ENCODE data around the gene RNF126. TPM values are rescaled to one million over a fixed set of nuclear protein-coding genes. Genes with fewer than 3 reads are reported as not detected.
"Not testable (repeated sequence)": the region's sequence is repeated elsewhere in the genome, so short reads cannot be mapped to it uniquely, and the experiment has no call there.

RNF126 gene
- total RNA-seq, 1 donor from 2014 or later: 58.3 TPM

DNA sequence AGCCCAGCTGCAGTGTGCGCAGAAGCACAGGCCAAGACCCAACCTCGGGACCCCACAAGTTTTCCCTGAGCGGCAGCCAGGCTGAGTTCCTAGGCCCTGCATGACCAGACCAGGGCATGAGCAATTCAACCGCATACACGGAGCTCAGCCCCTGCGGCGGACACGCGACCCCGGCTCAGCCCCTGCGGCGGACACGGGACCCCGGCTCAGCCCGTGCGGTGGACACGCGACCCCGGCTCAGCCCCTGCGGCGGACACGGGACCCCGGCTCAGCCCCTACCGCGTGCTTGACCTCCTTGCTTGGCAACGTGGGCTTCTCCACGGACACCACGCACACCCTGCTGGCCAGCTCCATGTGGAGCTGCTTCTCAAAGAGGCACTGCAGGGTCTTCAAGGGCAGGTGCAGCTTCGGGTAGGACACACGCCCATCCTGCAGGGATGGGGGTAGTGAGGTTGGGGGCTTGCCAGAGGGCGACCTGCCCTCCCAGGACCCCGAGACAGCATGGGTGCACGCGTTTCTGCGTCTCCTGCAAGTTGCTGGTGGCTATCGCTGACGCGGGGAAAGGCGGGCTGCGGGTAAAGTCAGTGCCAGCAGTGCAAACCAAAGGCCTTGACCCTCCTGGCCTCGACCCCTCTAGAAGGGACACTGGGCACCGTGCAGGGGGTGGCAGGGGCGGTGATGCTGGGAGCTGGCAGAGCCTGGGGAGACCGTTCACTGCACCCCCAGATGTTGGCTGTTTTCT is 39.7 kb downstream of the RNF126 start:
- Histone ChIP-seq H3K4me3 (ENCODE audit: insufficient read depth, low read depth, low read length) (no peak overlapping the region), H2AFZ (ENCODE audit: low read depth, low read length) (no peak overlapping the region), H3K79me2 (ENCODE audit: insufficient read depth, low read length) (peaks cover 5% of the 10 kb centered on the region), H3K9ac (ENCODE audit: low read length) (peak overlapping the region; percentile 80), H3K27me3 (ENCODE audit: insufficient read depth, low read length) (no peaks in the 10 kb centered on the region), H3K4me1 (ENCODE audit: insufficient read depth, low read length) (peaks cover 19% of the 10 kb centered on the region), H3K9me3 (ENCODE audit: insufficient read depth, low read depth, low read length) (no peaks in the 10 kb centered on the region), H4K20me1 (ENCODE audit: insufficient read depth, low read length) (peaks cover 5% of the 10 kb centered on the region), H3K4me2 (ENCODE audit: low read length) (peak overlapping the region; percentile 71), H3K36me3 (ENCODE audit: insufficient read depth, low read length) (no peaks in the 10 kb centered on the region), H3K27ac (ENCODE audit: low read depth, low read length) (peak overlapping the region; percentile 89)
- H3K27me3 Mint-ChIP-seq (ENCODE audit: low read depth, unreplicated experiment): no peaks in the 10 kb centered on the region
- no peak overlapping the region for H3K4me3 Mint-ChIP-seq (ENCODE audit: unreplicated experiment)
- DNase-seq (ENCODE audit: low read depth) (no peak), FAIRE-seq (no peak)
- no peak for TF ChIP-seq EZH2 (IDR thresholded peaks at IDR 0.05; ENCODE audit: insufficient read depth, low read length)
- TF ChIP-seq, protein P1, sequence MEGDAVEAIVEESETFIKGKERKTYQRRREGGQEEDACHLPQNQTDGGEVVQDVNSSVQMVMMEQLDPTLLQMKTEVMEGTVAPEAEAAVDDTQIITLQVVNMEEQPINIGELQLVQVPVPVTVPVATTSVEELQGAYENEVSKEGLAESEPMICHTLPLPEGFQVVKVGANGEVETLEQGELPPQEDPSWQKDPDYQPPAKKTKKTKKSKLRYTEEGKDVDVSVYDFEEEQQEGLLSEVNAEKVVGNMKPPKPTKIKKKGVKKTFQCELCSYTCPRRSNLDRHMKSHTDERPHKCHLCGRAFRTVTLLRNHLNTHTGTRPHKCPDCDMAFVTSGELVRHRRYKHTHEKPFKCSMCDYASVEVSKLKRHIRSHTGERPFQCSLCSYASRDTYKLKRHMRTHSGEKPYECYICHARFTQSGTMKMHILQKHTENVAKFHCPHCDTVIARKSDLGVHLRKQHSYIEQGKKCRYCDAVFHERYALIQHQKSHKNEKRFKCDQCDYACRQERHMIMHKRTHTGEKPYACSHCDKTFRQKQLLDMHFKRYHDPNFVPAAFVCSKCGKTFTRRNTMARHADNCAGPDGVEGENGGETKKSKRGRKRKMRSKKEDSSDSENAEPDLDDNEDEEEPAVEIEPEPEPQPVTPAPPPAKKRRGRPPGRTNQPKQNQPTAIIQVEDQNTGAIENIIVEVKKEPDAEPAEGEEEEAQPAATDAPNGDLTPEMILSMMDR (IDR thresholded peaks at IDR 0.05; ENCODE audit: insufficient read depth, low read depth, low read length): no peak
- no peaks in the 10 kb centered on the region for H3K9me3 Mint-ChIP-seq (ENCODE audit: unreplicated experiment)
- H3K36me3 Mint-ChIP-seq (ENCODE audit: low read depth, unreplicated experiment): peaks cover 6% of the 10 kb centered on the region
- peaks cover 8% of the 10 kb centered on the region for H3K4me1 Mint-ChIP-seq (ENCODE audit: low read depth, unreplicated experiment)
- no peak overlapping the region for H3K27ac Mint-ChIP-seq (ENCODE audit: unreplicated experiment)

DNA sequence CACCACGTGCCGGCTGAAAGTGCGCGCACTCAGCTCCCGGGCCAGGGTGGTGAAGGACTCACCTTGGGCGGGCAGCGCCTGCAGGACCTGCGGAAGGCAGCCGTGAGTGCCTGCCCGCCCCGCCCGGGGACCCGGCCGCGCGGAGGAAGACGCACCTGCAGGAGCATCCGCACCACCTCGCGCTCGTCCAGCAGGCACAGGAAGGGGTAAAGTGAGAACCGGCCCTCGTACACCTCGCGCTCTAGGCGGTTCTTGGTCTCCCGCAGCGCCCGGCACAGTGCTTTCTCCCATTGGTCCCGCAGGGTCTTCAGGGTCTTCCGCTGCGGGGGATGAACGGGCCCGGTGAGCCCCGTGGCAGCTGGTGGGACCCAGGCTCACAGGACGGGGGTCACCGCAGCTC is 40.3 kb downstream of the RNF126 start:
- FAIRE-seq: no peak
- TF ChIP-seq EZH2 (IDR thresholded peaks at IDR 0.05; ENCODE audit: insufficient read depth, low read length): no peak
- TF ChIP-seq, protein P1 (IDR thresholded peaks at IDR 0.05; ENCODE audit: insufficient read depth, low read depth, low read length): no peak
- H3K9me3 Mint-ChIP-seq (ENCODE audit: unreplicated experiment): no peaks in the 10 kb centered on the region
- H3K27me3 Mint-ChIP-seq (ENCODE audit: low read depth, unreplicated experiment): no peaks in the 10 kb centered on the region
- no peak overlapping the region for H3K4me2 ChIP-seq (ENCODE audit: low read length)
- DNase-seq (ENCODE audit: low read depth): no peak
- H3K27ac Mint-ChIP-seq (ENCODE audit: unreplicated experiment): no peak overlapping the region
- H3K36me3 Mint-ChIP-seq (ENCODE audit: low read depth, unreplicated experiment): peaks cover 6% of the 10 kb centered on the region
- no peaks in the 10 kb centered on the region for H3K79me2 ChIP-seq (ENCODE audit: insufficient read depth, low read length)
- peaks cover 5% of the 10 kb centered on the region for H4K20me1 ChIP-seq (ENCODE audit: insufficient read depth, low read length)
- no peaks in the 10 kb centered on the region for H3K27me3 ChIP-seq (ENCODE audit: insufficient read depth, low read length)
- peaks cover 8% of the 10 kb centered on the region for H3K4me1 Mint-ChIP-seq (ENCODE audit: low read depth, unreplicated experiment)
- H3K9ac ChIP-seq (ENCODE audit: low read length): no peak overlapping the region
- no peak overlapping the region for H2AFZ ChIP-seq (ENCODE audit: low read depth, low read length)
- no peaks in the 10 kb centered on the region for H3K36me3 ChIP-seq (ENCODE audit: insufficient read depth, low read length)
- peak overlapping the region; percentile 89 for H3K27ac ChIP-seq (ENCODE audit: low read depth, low read length)
- no peaks in the 10 kb centered on the region for H3K9me3 ChIP-seq (ENCODE audit: insufficient read depth, low read depth, low read length)
- no peak overlapping the region for H3K4me3 Mint-ChIP-seq (ENCODE audit: unreplicated experiment)
- H3K4me1 ChIP-seq (ENCODE audit: insufficient read depth, low read length): peaks cover 19% of the 10 kb centered on the region
- no peak overlapping the region for H3K4me3 ChIP-seq (ENCODE audit: insufficient read depth, low read depth, low read length)

DNA sequence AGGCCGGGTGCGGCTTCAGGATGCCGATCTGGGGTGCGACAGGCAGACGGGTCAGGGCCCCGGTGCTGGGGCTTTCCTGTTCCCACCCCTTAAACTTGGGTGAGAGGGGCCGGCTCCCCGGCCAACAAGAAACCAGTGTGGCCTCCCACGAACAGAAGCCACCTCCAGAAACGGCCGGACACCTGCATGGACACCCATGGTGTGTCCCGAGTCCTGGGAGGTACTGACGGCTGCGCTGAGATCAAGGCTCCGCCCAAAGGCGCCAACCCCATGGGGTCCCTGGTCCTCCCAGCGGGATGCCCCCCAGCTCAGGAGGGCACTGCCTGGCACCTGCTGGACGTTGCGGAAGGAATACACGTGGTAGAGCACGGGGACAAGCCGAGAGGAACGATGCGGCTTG is 41.2 kb downstream of the RNF126 start:
- H3K27me3 ChIP-seq (ENCODE audit: insufficient read depth, low read length): no peaks in the 10 kb centered on the region
- no peaks in the 10 kb centered on the region for H3K9me3 Mint-ChIP-seq (ENCODE audit: unreplicated experiment)
- no peak overlapping the region for H3K4me3 ChIP-seq (ENCODE audit: insufficient read depth, low read depth, low read length)
- peaks cover 8% of the 10 kb centered on the region for H3K36me3 Mint-ChIP-seq (ENCODE audit: low read depth, unreplicated experiment)
- H3K27ac ChIP-seq (ENCODE audit: low read depth, low read length): no peak overlapping the region
- peaks cover 8% of the 10 kb centered on the region for H3K4me1 Mint-ChIP-seq (ENCODE audit: low read depth, unreplicated experiment)
- no peaks in the 10 kb centered on the region for H3K36me3 ChIP-seq (ENCODE audit: insufficient read depth, low read length)
- TF ChIP-seq, protein P1 (IDR thresholded peaks at IDR 0.05; ENCODE audit: insufficient read depth, low read depth, low read length): no peak
- TF ChIP-seq EZH2 (IDR thresholded peaks at IDR 0.05; ENCODE audit: insufficient read depth, low read length): no peak
- H2AFZ ChIP-seq (ENCODE audit: low read depth, low read length): no peak overlapping the region
- peaks cover 5% of the 10 kb centered on the region for H4K20me1 ChIP-seq (ENCODE audit: insufficient read depth, low read length)
- FAIRE-seq (no peak), DNase-seq (ENCODE audit: low read depth) (no peak)
- H3K79me2 ChIP-seq (ENCODE audit: insufficient read depth, low read length): no peaks in the 10 kb centered on the region
- peaks cover 19% of the 10 kb centered on the region for H3K4me1 ChIP-seq (ENCODE audit: insufficient read depth, low read length)
- H3K27me3 Mint-ChIP-seq (ENCODE audit: low read depth, unreplicated experiment): no peaks in the 10 kb centered on the region
- no peak overlapping the region for H3K4me2 ChIP-seq (ENCODE audit: low read length)
- H3K9me3 ChIP-seq (ENCODE audit: insufficient read depth, low read depth, low read length): no peaks in the 10 kb centered on the region
- H3K27ac Mint-ChIP-seq (ENCODE audit: unreplicated experiment): peak overlapping the region; percentile 41
- no peak overlapping the region for H3K4me3 Mint-ChIP-seq (ENCODE audit: unreplicated experiment)
- H3K9ac ChIP-seq (ENCODE audit: low read length): no peak overlapping the region

DNA sequence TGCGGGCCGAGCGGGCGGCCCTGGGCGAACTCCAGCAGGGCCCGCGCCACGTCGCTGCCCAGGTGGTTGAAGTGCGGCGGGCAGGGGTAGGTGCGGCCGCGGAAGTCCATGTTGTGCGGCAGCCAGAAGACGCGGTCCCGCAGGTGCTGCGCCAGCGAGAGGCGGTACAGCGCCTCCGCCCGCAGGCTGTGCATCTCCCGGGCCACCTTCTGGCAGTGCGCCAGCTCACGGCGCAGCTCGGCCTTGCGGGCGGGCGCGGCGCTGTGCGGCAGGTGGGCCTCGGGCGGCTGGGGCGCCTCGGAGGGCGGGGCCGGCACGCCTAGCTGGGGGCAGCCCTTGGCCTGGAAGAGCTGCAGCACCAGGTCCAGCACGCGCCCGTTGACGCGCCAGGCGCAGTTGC is 41.8 kb downstream of the RNF126 start:
- not testable (repeated sequence) for H3K4me3 Mint-ChIP-seq (ENCODE audit: unreplicated experiment); H3K9me3 Mint-ChIP-seq (ENCODE audit: unreplicated experiment); H3K36me3 ChIP-seq (ENCODE audit: insufficient read depth, low read length); H3K4me2 ChIP-seq (ENCODE audit: low read length); FAIRE-seq; H3K9ac ChIP-seq (ENCODE audit: low read length); H3K27me3 Mint-ChIP-seq (ENCODE audit: low read depth, unreplicated experiment); DNase-seq (ENCODE audit: low read depth); H3K9me3 ChIP-seq (ENCODE audit: insufficient read depth, low read depth, low read length); H2AFZ ChIP-seq (ENCODE audit: low read depth, low read length); H3K27ac Mint-ChIP-seq (ENCODE audit: unreplicated experiment); H3K4me1 Mint-ChIP-seq (ENCODE audit: low read depth, unreplicated experiment); H3K27me3 ChIP-seq (ENCODE audit: insufficient read depth, low read length); H3K27ac ChIP-seq (ENCODE audit: low read depth, low read length); H3K36me3 Mint-ChIP-seq (ENCODE audit: low read depth, unreplicated experiment); H4K20me1 ChIP-seq (ENCODE audit: insufficient read depth, low read length); H3K4me3 ChIP-seq (ENCODE audit: insufficient read depth, low read depth, low read length); H3K79me2 ChIP-seq (ENCODE audit: insufficient read depth, low read length)
- H3K4me1 ChIP-seq (ENCODE audit: insufficient read depth, low read length): peaks cover 19% of the 10 kb centered on the region

Data from astrocyte (in vitro differentiated cells and primary cell).